Measurements from ENCODE around the gene TMEM204.

TMEM204 gene

DNA sequence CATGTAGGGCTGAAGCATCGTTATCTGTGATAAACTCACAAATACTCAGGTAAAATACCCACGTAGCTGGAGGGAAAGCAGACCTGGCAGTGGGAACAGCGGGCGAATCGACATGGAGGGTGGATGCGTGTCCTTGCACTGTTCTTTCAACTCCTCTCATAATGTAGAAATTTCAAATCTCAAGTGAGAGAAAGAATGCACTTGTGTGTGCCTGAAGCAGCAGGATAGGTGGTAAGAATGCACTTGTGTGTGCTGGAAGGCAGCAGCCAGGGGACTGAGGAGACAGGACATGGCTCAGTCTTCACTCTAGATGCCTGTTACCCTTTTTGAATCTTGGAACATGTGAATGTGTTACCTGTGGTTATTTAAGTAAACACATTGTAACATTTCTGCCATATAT, 68.0 kb downstream of the TMEM204 start:
- DNase-seq: no peak

DNA sequence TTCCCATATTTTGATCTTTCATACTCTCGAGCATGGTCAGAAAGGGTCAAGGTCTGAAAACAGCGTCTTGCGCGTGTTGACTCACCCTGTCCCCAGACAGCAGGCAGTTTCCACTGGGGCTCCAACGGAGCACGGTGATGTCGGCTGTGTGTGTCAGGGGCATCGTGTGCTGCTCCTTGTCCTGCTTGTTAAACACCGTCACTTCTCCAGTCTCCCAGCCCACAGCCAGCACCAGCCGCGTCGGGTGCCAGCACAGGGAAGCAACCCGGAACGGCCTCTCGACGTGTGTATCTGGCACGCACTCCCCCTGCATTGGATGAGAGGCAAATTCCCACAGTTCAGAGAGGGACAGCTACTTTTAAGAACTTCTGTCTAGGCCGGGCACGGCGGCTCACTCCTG, 68.8 kb downstream of the TMEM204 start:
- no peak for DNase-seq

Measured in activated CD8-positive, alpha-beta memory T cell treated with anti-CD3 and anti-CD28 coated beads, Interleukin-2, amount 50 U/mL, for 4 hours (primary cell).